GM21515 (cell line): ENCODE data around the gene CKMT1B.
"Not testable (repeated sequence)": the region's sequence is repeated elsewhere in the genome, so short reads cannot be mapped to it uniquely, and the experiment has no call there.

Source experiments
- ATAC-seq: cut with Tn5 transposase; IDR thresholded peaks from one replicate; pipeline ENCODE4 v1.9.1; 2021; ENCODE audit not compliant: unreplicated experiment

Gene CKMT1B

DNA sequence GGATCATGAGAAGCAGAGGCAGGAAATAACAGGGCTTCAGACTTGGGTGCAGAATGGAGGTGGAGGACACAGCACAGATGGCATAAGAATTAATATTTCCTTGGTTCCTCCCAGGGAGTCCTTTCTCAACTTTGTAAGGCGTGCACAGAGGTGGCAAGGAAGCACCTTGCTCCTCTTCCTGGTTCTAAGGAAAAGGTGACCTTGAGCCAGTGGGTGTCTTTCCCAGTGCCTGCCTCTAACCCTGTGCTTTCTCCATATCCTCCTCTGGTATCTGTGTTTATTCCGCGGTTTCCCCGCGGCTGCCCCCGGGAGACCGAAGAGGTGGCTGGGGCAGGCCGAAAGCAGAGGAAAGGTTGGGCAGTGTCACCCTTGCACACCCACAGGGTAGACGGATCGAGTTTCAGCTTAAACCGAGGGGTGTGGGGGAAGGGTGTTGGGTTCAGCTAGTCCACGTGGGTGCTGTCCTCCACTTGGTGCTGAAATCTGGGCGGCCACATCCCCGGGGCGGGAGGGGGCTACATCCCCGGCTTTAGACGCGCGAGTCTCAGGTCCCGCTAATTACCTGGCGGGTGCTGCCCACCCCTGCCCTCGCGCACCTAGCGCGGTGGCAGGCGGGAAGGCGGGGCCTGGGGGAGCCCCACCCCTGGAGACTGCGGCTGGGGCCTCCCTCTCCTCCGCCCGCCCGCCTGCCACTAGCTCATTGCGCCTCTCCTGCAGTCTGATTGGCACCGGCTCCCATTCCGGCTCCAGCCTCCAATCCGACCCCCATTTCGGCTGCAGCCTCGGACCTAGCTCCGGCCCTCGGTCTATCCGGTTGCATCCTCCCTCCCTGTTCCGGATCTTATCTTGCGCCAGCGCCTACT lies at the start of gene CKMT1B:
Gene CKMT1B (plus strand): TSS at position 700 of the 863 bp plus-strand sequence. CDS start 192 bp downstream, outside the sequence.
- not testable (repeated sequence) for ATAC-seq

DNA sequence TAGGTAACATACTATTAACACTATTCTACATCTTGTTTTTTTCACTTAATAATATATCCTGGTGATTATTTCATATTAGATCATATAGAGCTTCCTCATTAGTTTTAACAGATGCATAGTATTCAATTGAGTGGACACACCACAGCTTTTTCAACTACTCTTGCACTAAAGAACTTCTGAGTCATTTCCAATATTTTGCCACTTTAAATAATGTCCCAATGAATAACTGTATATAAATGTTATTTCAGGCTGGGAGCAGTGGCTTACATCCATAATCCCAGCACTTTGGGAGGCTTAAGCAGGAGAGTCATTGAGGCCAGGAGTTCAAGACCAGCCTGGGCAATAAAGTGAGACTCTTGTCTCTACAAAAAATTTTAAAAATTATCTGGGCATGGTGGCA lies 49.6 kb upstream of the CKMT1B start:
- ATAC-seq: no peak

GRCh38 chr15:43545426-43545825 lies 48.4 kb upstream of the CKMT1B start:
- ATAC-seq: no peak

GRCh38 chr15:43547539-43547938 lies 46.3 kb upstream of the CKMT1B start:
- no peak for ATAC-seq

- no peak for ATAC-seq
These were observed 43.1 kb upstream of the CKMT1B start for GRCh38 chr15:43550527-43551363.

DNA sequence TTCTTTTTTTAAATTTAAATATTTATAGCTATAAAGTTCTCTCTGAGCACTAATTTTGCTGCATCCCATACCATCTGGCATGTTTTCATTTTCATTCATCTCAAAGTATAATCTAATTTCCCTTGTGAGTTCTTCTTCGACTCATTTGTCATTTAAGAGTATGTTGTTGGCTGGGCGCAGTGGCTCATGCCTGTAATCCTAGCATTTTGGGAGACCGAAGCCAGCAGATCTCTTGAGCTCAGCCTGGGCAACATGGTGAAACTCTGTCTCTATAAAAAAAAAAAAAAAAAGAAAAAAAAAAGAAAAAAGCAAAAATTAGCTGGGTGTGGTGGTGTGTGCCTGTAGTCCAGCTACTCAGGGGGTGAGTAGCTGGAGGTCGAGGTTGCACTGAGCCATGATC lies 41.6 kb upstream of the CKMT1B start:
- ATAC-seq: no peak

- ATAC-seq: no peak
These were observed 40.8 kb upstream of the CKMT1B start for GRCh38 chr15:43552986-43553385.

DNA sequence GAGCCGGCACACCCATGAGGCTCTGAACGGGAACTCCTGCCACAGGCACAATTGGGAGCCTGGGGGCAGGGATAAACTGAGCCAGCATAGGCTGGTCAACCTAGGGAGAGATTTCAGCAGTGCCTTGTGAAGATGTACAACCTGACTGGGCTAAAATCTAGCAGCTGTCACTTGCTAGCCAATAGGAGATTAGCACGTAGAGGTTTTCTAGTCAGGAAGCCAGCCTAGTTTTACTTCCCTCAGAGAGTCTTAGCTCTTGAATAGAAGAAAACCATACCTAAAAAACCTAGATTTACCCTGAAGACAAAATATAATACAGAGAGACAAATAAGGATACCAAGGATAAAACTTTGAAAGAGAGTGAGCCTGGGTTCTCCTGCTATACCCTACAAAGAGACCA lies 31.1 kb upstream of the CKMT1B start:
- not testable (repeated sequence) for ATAC-seq

- ATAC-seq: not testable (repeated sequence)
These were observed 30.0 kb upstream of the CKMT1B start for GRCh38 chr15:43563793-43564192.

DNA sequence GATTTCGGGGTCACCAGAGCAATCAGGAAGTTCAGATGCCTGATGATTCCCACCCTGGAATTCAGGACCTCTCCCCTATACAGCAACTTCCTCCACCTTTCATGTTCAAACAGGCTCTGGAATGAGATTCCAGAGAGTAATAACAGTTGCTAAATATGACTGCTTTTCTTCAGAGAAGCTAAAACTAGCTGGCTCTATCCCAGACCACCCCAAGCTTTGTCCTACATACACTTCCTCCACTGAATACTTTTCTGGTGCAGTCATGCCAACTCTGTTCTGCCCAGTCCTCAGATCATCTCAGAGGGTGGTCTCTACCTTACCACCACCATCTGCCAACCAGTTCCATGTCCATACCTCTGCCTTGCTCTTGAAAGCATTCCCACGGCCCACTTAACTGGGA lies 27.2 kb upstream of the CKMT1B start:
- ATAC-seq: not testable (repeated sequence)

GRCh38 chr15:43574607-43575006 lies 19.2 kb upstream of the CKMT1B start:
- not testable (repeated sequence) for ATAC-seq

DNA sequence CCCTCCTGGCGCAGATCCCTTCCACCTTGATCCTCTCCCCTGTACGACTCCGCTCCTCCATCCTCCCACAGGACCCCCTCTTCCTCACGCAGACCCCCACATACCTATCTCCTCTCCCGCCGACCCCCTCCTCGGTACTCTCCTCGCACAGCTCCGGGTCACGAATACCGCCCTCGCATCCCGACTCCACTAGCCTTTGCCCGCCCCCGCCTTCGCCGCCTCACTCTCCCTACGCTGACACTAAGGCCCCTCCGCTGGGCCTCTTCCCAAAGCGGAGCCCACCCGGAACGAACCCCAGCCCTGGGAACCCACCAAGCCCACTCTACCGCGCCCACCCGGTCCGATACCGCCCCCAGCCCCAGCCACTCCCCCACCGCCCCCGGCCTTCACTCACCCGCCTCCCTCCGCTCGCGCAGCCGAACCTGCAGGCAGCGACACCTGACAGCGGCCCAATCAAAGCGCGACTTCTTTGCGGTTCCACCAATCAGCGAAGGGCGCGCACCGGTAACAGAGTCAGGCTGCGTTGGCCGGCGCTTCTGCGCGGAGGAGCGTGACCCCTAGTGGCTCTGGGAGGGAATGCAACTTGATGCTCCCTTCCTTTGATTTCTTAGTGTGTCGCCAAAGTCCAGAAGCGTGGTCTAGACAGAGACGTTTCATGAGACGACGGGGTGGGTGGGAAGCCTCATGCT lies 3.9 kb upstream of the CKMT1B start, which contains the start of gene PPIP5K1:
Gene PPIP5K1 (minus strand): TSS at position 431 of the 689 bp plus-strand sequence. CDS start 5,704 bp downstream, outside the sequence.
- ATAC-seq: peak; percentile 84

DNA sequence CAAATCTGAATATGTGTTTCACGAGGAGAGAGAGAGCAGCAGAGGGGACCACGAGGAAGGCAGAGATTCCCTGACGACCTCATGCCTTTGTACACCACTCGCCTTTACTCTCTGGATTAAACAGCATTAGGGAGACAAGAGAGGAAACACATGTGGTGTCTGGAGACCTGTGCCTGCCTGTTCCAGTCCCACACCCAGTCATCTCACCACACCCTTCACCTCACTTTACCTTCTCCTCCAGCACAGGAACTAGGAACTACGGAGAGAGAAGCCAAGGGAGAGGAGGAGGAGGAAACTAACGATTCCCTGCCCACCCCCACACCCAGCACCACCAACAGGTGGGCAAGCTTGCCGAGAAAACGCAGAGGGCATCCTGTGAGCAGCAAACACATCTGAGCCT lies 986 bp upstream of the CKMT1B start:
- not testable (repeated sequence) for ATAC-seq

DNA sequence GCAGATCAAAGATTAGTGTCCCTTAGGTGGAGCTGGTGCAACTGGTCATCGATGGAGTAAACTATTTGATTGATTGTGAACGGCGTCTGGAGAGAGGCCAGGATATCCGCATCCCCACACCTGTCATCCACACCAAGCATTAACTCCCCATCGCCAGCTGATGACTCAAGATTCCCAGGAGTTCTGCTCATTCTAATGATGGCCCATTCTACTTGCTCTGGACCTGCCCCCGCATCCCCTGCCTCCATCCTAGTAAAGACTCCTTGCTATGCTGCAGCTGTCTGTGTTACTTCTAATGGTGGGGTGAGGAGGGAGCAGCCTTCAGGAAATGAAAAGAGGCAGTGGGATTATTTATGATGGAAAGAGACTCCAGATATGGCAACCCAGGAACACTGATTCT lies 5.3 kb downstream of the CKMT1B start:
- not testable (repeated sequence) for ATAC-seq

GRCh38 chr15:43600200-43600599 lies 6.4 kb downstream of the CKMT1B start:
- not testable (repeated sequence) for ATAC-seq

- ATAC-seq: not testable (repeated sequence)
These were observed 8.4 kb downstream of the CKMT1B start for GRCh38 chr15:43602233-43602632.

DNA sequence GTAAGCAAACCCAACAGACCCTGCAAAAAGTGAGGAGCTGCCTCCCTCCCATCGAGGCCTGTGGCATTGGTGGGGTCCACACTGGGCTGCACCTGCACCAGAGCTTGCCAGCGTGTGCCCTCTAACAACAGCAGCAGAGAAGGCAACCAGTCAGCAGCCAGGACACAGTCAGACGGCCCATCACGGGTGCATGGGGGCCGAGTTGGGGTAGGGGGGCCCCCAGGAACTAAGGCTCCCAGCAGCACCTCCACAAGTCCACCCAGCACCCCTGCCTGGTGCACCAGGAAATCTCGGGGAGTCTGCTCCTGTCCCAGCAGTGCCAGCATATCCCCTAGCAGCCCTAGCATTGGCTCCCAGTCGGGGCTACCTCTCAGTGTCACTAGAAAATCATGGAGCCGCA lies 23.9 kb downstream of the CKMT1B start:
- not testable (repeated sequence) for ATAC-seq

GRCh38 chr15:43618700-43619099 lies 24.9 kb downstream of the CKMT1B start, which contains the start of gene STRC:
Gene STRC, minus strand, starts transcription at chr15:43618800. Its CDS starts 78 bp downstream, at chr15:43618722.
- not testable (repeated sequence) for ATAC-seq

DNA sequence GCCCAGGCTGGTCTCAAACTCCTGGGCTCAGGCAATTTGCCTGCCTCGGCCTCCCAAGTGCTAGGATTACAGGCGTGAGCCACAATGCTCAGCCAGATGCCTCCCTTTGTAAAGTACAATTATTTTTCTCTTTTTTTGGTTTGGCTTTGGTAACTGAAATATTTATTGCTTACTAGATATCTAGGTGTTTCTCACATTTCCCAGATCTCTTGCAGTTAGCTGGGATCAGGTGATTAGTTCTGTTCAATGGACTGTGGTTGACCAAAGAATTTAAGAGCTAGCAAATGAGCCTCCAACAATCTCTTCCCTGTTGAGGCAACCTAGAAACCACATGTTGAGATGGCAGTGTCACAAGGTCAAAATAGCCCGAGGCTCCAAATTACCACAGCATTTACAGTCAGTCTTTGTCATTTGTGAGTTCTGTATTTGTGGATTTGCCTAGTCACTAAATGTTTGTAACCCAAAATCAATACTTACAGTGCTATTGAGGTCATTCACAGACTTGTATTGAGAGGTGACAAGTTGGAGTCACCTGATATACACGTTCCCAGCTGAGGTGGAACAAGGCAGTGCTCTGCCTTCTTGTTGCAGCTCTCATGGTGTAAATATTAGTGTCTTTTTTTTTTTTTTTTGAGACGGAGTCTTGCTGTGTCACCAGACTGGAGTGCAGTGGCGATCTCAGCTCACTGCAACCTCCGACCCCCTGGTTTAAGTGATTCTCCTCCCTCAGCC lies 28.4 kb downstream of the CKMT1B start:
- ATAC-seq: not testable (repeated sequence)

- ATAC-seq: no peak
These were observed 31.3 kb downstream of the CKMT1B start for GRCh38 chr15:43625106-43625505.
